GM12873 (cell line): ENCODE results near the gene SYDE2.

Source experiments
- CTCF ChIP-seq: IDR thresholded peaks from 2 replicates; pipeline ENCODE4 v1.5.1; 2012; ENCODE audit warnings: low read depth, mild to moderate bottlenecking, moderate library complexity, low read length, control low read depth; ENCODE audit not compliant: insufficient read depth; ENCODE audit errors: missing control alignments

The SYDE2 gene

GRCh38 chr1:85128316-85128715 lies 72.5 kb downstream of the SYDE2 start:
- TF ChIP-seq CTCF = no peak

- TF ChIP-seq CTCF = no peak
Measured at GRCh38 chr1:85125891-85126290, 74.9 kb downstream of the SYDE2 start.

- TF ChIP-seq CTCF = no peak
Measured at GRCh38 chr1:85124091-85124490, 76.7 kb downstream of the SYDE2 start.

GRCh38 chr1:85122169-85122568 lies 78.6 kb downstream of the SYDE2 start:
- no peak for TF ChIP-seq CTCF

- no peak for TF ChIP-seq CTCF
Measured at GRCh38 chr1:85121744-85122143, 79.1 kb downstream of the SYDE2 start.

- no peak for TF ChIP-seq CTCF
Measured at GRCh38 chr1:85118751-85119150, 82.1 kb downstream of the SYDE2 start.

- no peak for TF ChIP-seq CTCF
Measured at GRCh38 chr1:85116856-85117255, 84.0 kb downstream of the SYDE2 start.
